RWPE1 (cell line): ENCODE results near the gene NTF4.
"Not testable (repeated sequence)": the region's sequence is repeated elsewhere in the genome, so short reads cannot be mapped to it uniquely, and the experiment has no call there.

Source experiments
- CTCF ChIA-PET: fragments of 350-600 bp; sonication (Branson Sonifier 250); formaldehyde crosslinking; extraction: SDS; loops from one replicate; lab custom pipeline; 2021; lab: Yijun Ruan, JAX
- POLR2A ChIA-PET: fragments of 400-600 bp; formaldehyde crosslinking; extraction: SDS; loops from one replicate; lab custom pipeline; 2020; ENCODE audit warnings: antibody characterized with exemption; ENCODE audit not compliant: low non-redundant PET; lab: Yijun Ruan, JAX
- DNase-seq: peaks from one replicate; pipeline ENCODE4 v3.0.0; 2012; ENCODE audit warnings: low spot score
- H3K27ac ChIP-seq: fragments of 450-650 bp; 2 replicates; pipeline ENCODE4 v1.5.1; 2017
- CTCF ChIP-seq: fragments of 450-650 bp; conservative IDR thresholded peaks from 2 replicates; pipeline ENCODE4 v1.5.1; 2017; ENCODE audit warnings: low read depth, mild to moderate bottlenecking

The NTF4 gene

GRCh38 chr19:49080392-49080791 lies 15.8 kb upstream of the NTF4 start:
- ChIA-PET POLR2A (no interaction called here), CTCF (interaction anchor here (0.6 to 1.3 kb wide), 2 partner anchors 17 to 19 kb away, joined by 3 read pairs; no protein-coding TSS in a partner anchor)
- no peak for DNase-seq
- H3K27ac ChIP-seq: no peak overlapping the region
- TF ChIP-seq CTCF: no peak

- POLR2A ChIA-PET, DNase-seq: not testable (repeated sequence)
- CTCF ChIA-PET: interaction anchor here (0.6 to 0.7 kb wide), 2 partner anchors 43 to 292 kb away, joined by 3 read pairs; partner anchors contain the start of gene CGB2
Observed at GRCh38 chr19:49074869-49075268, 10.3 kb upstream of the NTF4 start.

GRCh38 chr19:49073514-49074378 lies 9.1 kb upstream of the NTF4 start:
- POLR2A ChIA-PET: interaction anchor here (0.7 kb wide), 2 partner anchors 66 to 236 kb away, joined by 3 to 4 read pairs; no protein-coding TSS in a partner anchor
- 0 out of 2 replicates have a peak, but pooled peaks have one; percentile 11 for TF ChIP-seq CTCF
- DNase-seq: no peak
- CTCF ChIA-PET: interaction anchor here (0.6 to 1.1 kb wide), 7 partner anchors 8 to 291 kb away, joined by 3 to 4 read pairs (median 3); no protein-coding TSS in a partner anchor
- no peak overlapping the region for H3K27ac ChIP-seq

More at GRCh38 chr19:49074869-49075268, 10.3 kb upstream of the NTF4 start:
- H3K27ac ChIP-seq: not testable (repeated sequence)
- peak; percentile 71 for TF ChIP-seq CTCF

- DNase-seq: no peak
- H3K27ac ChIP-seq: no peak overlapping the region
- ChIA-PET POLR2A (no interaction called here), CTCF (no interaction called here)
- no peak for TF ChIP-seq CTCF
Observed at GRCh38 chr19:49071860-49072547, 7.4 kb upstream of the NTF4 start.

GRCh38 chr19:49070416-49070815 lies 5.8 kb upstream of the NTF4 start:
- CTCF ChIA-PET: interaction anchor here (0.6 to 0.7 kb wide), 2 partner anchors 44 to 151 kb away, joined by 3 to 4 read pairs; partner anchors contain the start of gene LIN7B
- no peak overlapping the region for H3K27ac ChIP-seq
- POLR2A ChIA-PET: interaction anchor here (0.6 kb wide), 1 partner anchor 12 kb away, joined by 4 read pairs; no protein-coding TSS in a partner anchor
- no peak for TF ChIP-seq CTCF
- no peak for DNase-seq

GRCh38 chr19:49069026-49069425 lies 4.4 kb upstream of the NTF4 start:
- DNase-seq: no peak
- POLR2A ChIA-PET: no interaction called here
- TF ChIP-seq CTCF: no peak
- CTCF ChIA-PET: interaction anchor here (0.6 to 1.0 kb wide), 3 partner anchors 53 to 749 kb away, joined by 3 read pairs; no protein-coding TSS in a partner anchor
- H3K27ac ChIP-seq: no peak overlapping the region
